T-cell (primary cell): Measurements from ENCODE around the gene COL6A3. TPM values are rescaled to one million over a fixed set of nuclear protein-coding genes. Genes with fewer than 3 reads are reported as not detected.

ENCODE experiments used
- ATAC-seq, 4 experiments: fragments of 200-7000 bp in 3 of 4; fragments of 150-1000 bp in 1 of 4; cut with Tn5 transposase; replicated peaks in 1 of 4; 1 replicate in 3 of 4; 2 replicates in 1 of 4; pipeline ENCODE4 v1.10.0; 2021; ENCODE audit warnings: moderate library complexity in 3 of 4, mild to moderate bottlenecking in 2 of 4, moderate number of reproducible peaks in 1 of 4
- CTCF ChIA-PET, 2 donors: fragments of 300-600 bp; sonication (Branson Sonifier 250); formaldehyde crosslinking; loops; one replicate each; lab custom pipeline; 2022; ENCODE audit warnings: antibody characterized with exemption in 2 of 2; lab: Charles Lee
- POLR2A ChIA-PET, 2 donors: fragments of 300-600 bp; sonication (Branson Sonifier 250); formaldehyde crosslinking; loops; one replicate each; lab custom pipeline; 2022; ENCODE audit warnings: antibody characterized with exemption in 2 of 2; lab: Charles Lee
- DNase-seq, 35 experiments: peaks; one replicate each; pipeline versions ENCODE4 v3.0.0 to v3.0.0-alpha.2; 2013 to 2023
- H3K27ac ChIP-seq: one replicate; pipeline ENCODE4 v1.5.1; 2013; ENCODE audit warnings: low read length
- H3K27me3 ChIP-seq, 2 experiments: replicated peaks in 1 of 2; 1 replicate in 1 of 2; 2 replicates in 1 of 2; pipeline versions ENCODE4 v1.6.1 to v1.7.0; 2013; ENCODE audit warnings: low read length in 1 of 2, mixed read lengths in 1 of 2; ENCODE audit not compliant: control insufficient read depth in 2 of 2, insufficient read depth in 2 of 2; ENCODE audit errors: extremely low read depth in 1 of 2
- H3K36me3 ChIP-seq, 2 donors: 1 replicate in 1 of 2; 2 replicates in 1 of 2; pipeline versions ENCODE4 v1.6.1 to v1.7.0; 2013; ENCODE audit warnings: low read length in 1 of 2; ENCODE audit not compliant: control insufficient read depth in 2 of 2, insufficient read depth in 1 of 2; ENCODE audit errors: extremely low read depth in 1 of 2
- H3K4me1 ChIP-seq, 2 experiments: 1 replicate in 1 of 2; 2 replicates in 1 of 2; pipeline versions ENCODE4 v1.6.1 to v1.7.0; 2013; ENCODE audit warnings: low read length in 2 of 2, mixed read lengths in 1 of 2; ENCODE audit not compliant: insufficient read depth in 2 of 2, control insufficient read depth in 1 of 2; ENCODE audit errors: extremely low read depth in 1 of 2
- H3K4me3 ChIP-seq, 2 donors: 1 replicate in 1 of 2; 2 replicates in 1 of 2; pipeline versions ENCODE4 v1.5.1 to v1.7.0; 2013; ENCODE audit warnings: mild to moderate bottlenecking in 2 of 2, low read length in 1 of 2, moderate library complexity in 1 of 2; ENCODE audit not compliant: control insufficient read depth in 1 of 2; ENCODE audit errors: extremely low read depth in 1 of 2
- H3K9me3 ChIP-seq: 2 replicates; pipeline ENCODE4 v1.7.0; 2013
- H3K27ac Mint-ChIP-seq, 2 donors: one replicate each; pipeline ENCODE4 v1.8.0; 2020 to 2021; ENCODE audit warnings: mild to moderate bottlenecking in 2 of 2, mixed read lengths in 2 of 2
- H3K27me3 Mint-ChIP-seq, 2 donors: one replicate each; pipeline ENCODE4 v1.8.0; 2021 to 2022; ENCODE audit warnings: mixed read lengths in 2 of 2
- H3K36me3 Mint-ChIP-seq: one replicate; pipeline ENCODE4 v1.8.0; 2021; ENCODE audit warnings: mixed read lengths
- H3K4me1 Mint-ChIP-seq, 3 donors: one replicate each; pipeline ENCODE4 v1.8.0; 2020 to 2022; ENCODE audit warnings: mixed read lengths in 3 of 3, mild to moderate bottlenecking in 1 of 3
- H3K4me3 Mint-ChIP-seq, 3 donors: one replicate each; pipeline ENCODE4 v1.8.0; 2020 to 2022; ENCODE audit warnings: mild to moderate bottlenecking in 3 of 3, mixed read lengths in 3 of 3, moderate library complexity in 3 of 3
- H3K9me3 Mint-ChIP-seq, 3 donors: one replicate each; pipeline ENCODE4 v1.8.0; 2020 to 2022; ENCODE audit warnings: mixed read lengths in 3 of 3
- WGBS: methylation state at CpG from one replicate; pipeline ENCODE4 v1.1.5; 2013; ENCODE audit warnings: missing lambda C conversion rate; ENCODE audit not compliant: insufficient coverage; 5-methylcytosine and 5-hydroxymethylcytosine counted together
- total RNA-seq, 35 experiments: library from RNA in 6 of 35; stranded (reverse) in 6 of 35; fragments of 120-200 nt in 1 of 35; gene quantifications; one replicate each; pipeline versions ENCODE4 v1.2.1 to v1.2.4 and lab custom pipeline; 2013 to 2026

COL6A3 gene
- total RNA-seq, 5 donors from 2014 or later (not counting 1 experiment from before 2014, with no cell fraction given) = 1.5 to 2.9 (median 2.5) TPM

- Mint-ChIP-seq H3K4me1 (peaks cover 9 to 22% (median 14%) of the 10 kb centered on the region in 3 donors), H3K4me3 (no peak overlapping the region), H3K9me3 (no peaks in the 10 kb centered on the region), H3K36me3 (no peaks in the 10 kb centered on the region), H3K27ac (peak overlapping the region in 1 of 2 donors; percentile 64), H3K27me3 (no peaks in the 10 kb centered on the region)
- H3K9me3 ChIP-seq = no peaks in the 10 kb centered on the region
- no peak overlapping the region for H3K4me3 ChIP-seq
- 69% methylated on average over 10 of the region's 13 CpGs for WGBS
- no peak for DNase-seq
- H3K4me1 ChIP-seq = peaks cover 4 to 17% of the 10 kb centered on the region in 2 experiments
- H3K27ac ChIP-seq = no peak overlapping the region
- no peaks in the 10 kb centered on the region for H3K27me3 ChIP-seq
- no peaks in the 10 kb centered on the region for H3K36me3 ChIP-seq
- CTCF ChIA-PET = interaction anchor here in 1 of 2 donors (0.7 kb wide), 2 partner anchors 16 to 26 kb away, joined by 4 to 8 read pairs; no protein-coding TSS in a partner anchor
- ATAC-seq = no peak
- POLR2A ChIA-PET = no interaction called here
These were observed 35.4 kb upstream of the COL6A3 start for GRCh38 chr2:237449193-237449881.

DNA sequence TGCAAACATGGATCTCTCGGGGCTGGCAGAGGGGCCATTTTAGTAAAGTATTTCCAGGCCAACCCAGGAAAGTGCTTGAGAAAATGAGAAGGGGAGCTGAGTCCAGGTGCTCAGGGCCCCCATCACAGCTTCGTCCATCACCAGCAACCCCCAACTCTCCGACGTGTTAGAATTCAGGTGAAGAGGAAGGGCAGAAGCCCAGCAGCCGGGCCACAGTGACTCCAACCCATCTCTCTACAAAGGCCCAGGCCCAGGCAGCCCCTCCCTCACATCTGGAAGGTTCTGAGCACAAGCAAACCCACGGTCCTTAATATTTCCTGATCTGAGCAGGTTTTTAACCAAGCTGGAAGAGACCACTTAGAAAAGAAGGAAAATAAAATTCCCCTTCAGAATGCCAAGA lies 34.7 kb upstream of the COL6A3 start:
- WGBS = no CpG with 5 or more reads among the region's 6 CpGs
- peaks cover 12 to 28% (median 19%) of the 10 kb centered on the region in 3 donors for H3K4me1 Mint-ChIP-seq
- ChIA-PET POLR2A (no interaction called here), CTCF (no interaction called here)
- H3K27ac ChIP-seq = no peak overlapping the region
- DNase-seq (no peak), ATAC-seq (no peak)
- no peaks in the 10 kb centered on the region for H3K27me3 ChIP-seq
- H3K9me3 Mint-ChIP-seq = no peaks in the 10 kb centered on the region
- H3K4me3 Mint-ChIP-seq = no peak overlapping the region
- H3K9me3 ChIP-seq = no peaks in the 10 kb centered on the region
- H3K27me3 Mint-ChIP-seq = no peaks in the 10 kb centered on the region
- peaks cover 4 to 17% of the 10 kb centered on the region in 2 experiments for H3K4me1 ChIP-seq
- H3K27ac Mint-ChIP-seq = no peak overlapping the region
- H3K36me3 ChIP-seq = no peaks in the 10 kb centered on the region
- H3K4me3 ChIP-seq = no peak overlapping the region
- no peaks in the 10 kb centered on the region for H3K36me3 Mint-ChIP-seq

- 98% methylated on average over 6 of the region's 7 CpGs for WGBS
- Histone ChIP-seq H3K4me1 (peaks cover 4 to 17% of the 10 kb centered on the region in 2 experiments), H3K27me3 (no peaks in the 10 kb centered on the region), H3K27ac (no peak overlapping the region), H3K9me3 (no peaks in the 10 kb centered on the region), H3K36me3 (no peaks in the 10 kb centered on the region), H3K4me3 (no peak overlapping the region)
- H3K4me3 Mint-ChIP-seq = no peak overlapping the region
- no peak overlapping the region for H3K27ac Mint-ChIP-seq
- no peaks in the 10 kb centered on the region for H3K27me3 Mint-ChIP-seq
- peaks cover 13 to 29% (median 19%) of the 10 kb centered on the region in 3 donors for H3K4me1 Mint-ChIP-seq
- DNase-seq (no peak), ATAC-seq (no peak)
- H3K9me3 Mint-ChIP-seq = no peaks in the 10 kb centered on the region
- ChIA-PET POLR2A (no interaction called here), CTCF (no interaction called here)
- H3K36me3 Mint-ChIP-seq = no peaks in the 10 kb centered on the region
These were observed 34.2 kb upstream of the COL6A3 start for GRCh38 chr2:237448171-237448570.

- Mint-ChIP-seq H3K9me3 (no peaks in the 10 kb centered on the region), H3K4me1 (peaks cover 18 to 36% (median 25%) of the 10 kb centered on the region in 3 donors), H3K4me3 (no peak overlapping the region), H3K36me3 (no peaks in the 10 kb centered on the region), H3K27ac (no peak overlapping the region), H3K27me3 (no peaks in the 10 kb centered on the region)
- ATAC-seq (no peak), DNase-seq (no peak)
- peaks cover 5 to 22% of the 10 kb centered on the region in 2 experiments for H3K4me1 ChIP-seq
- H3K27me3 ChIP-seq = no peaks in the 10 kb centered on the region
- 100% methylated on average over 3 of the region's 11 CpGs for WGBS
- no peaks in the 10 kb centered on the region for H3K36me3 ChIP-seq
- H3K9me3 ChIP-seq = no peaks in the 10 kb centered on the region
- POLR2A ChIA-PET = no interaction called here
- H3K27ac ChIP-seq = no peak overlapping the region
- H3K4me3 ChIP-seq = no peak overlapping the region
- CTCF ChIA-PET = no interaction called here
These were observed 33.5 kb upstream of the COL6A3 start for GRCh38 chr2:237447496-237447895.

GRCh38 chr2:237446338-237446665 lies 32.3 kb upstream of the COL6A3 start:
- H3K9me3 ChIP-seq = no peaks in the 10 kb centered on the region
- ATAC-seq = no peak
- CTCF ChIA-PET = no interaction called here
- Mint-ChIP-seq H3K4me1 (peaks cover 30 to 47% (median 37%) of the 10 kb centered on the region in 3 donors), H3K9me3 (no peaks in the 10 kb centered on the region), H3K36me3 (no peaks in the 10 kb centered on the region), H3K4me3 (no peak overlapping the region), H3K27me3 (no peaks in the 10 kb centered on the region), H3K27ac (no peak overlapping the region)
- POLR2A ChIA-PET = no interaction called here
- H3K4me3 ChIP-seq = no peak overlapping the region
- H3K27me3 ChIP-seq = no peaks in the 10 kb centered on the region
- H3K36me3 ChIP-seq = no peaks in the 10 kb centered on the region
- no peak for DNase-seq
- no peak overlapping the region for H3K27ac ChIP-seq
- H3K4me1 ChIP-seq = peaks cover 15 to 34% of the 10 kb centered on the region in 2 experiments
- WGBS = 100% methylated on average over 1 of the region's 6 CpGs

DNA sequence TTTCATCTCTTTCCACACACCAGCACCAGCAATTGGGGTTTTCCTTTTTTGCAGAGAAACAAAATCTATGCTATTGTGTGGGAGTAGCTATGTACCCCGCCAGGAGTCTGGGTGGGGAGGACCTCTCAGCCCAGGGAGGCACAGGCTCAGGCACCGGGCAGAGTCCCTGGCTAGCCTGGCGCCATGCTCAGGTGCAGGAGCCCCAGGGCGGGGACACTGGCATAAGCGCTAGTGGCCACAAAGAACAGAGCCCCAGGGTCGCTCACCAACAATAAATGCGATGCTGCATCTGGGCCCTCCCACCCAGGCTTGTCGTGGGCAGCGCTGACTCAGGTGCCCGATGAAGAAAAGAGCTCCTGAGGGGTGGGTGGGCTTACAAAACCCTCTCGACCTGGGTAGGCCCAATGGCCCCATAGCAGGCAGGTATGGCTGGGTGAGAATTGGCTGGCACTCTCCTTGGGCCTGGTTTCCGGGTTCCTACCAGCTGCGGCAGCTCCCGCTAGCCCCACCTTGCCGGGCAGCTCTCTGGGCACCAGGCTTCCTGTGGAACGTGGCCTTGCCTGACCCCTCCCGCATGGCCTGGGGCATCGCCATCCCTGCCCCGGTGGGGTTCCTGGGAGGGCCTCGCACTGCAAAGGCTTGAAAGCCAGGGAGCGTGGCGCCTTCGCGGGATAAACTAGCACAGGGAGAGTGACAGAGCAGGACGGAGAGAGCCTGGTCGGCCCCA lies 31.8 kb upstream of the COL6A3 start:
- 95% methylated on average over 20 of the region's 26 CpGs for WGBS
- Histone ChIP-seq H3K27me3 (no peaks in the 10 kb centered on the region), H3K36me3 (no peaks in the 10 kb centered on the region), H3K27ac (no peak overlapping the region), H3K4me3 (no peak overlapping the region), H3K4me1 (peaks cover 21 to 39% of the 10 kb centered on the region in 2 experiments), H3K9me3 (no peaks in the 10 kb centered on the region)
- peaks cover 36 to 48% (median 43%) of the 10 kb centered on the region in 3 donors for H3K4me1 Mint-ChIP-seq
- H3K4me3 Mint-ChIP-seq = no peak overlapping the region
- DNase-seq (no peak), ATAC-seq (no peak)
- no peaks in the 10 kb centered on the region for H3K27me3 Mint-ChIP-seq
- H3K27ac Mint-ChIP-seq = no peak overlapping the region
- no peaks in the 10 kb centered on the region for H3K36me3 Mint-ChIP-seq
- ChIA-PET POLR2A (no interaction called here), CTCF (interaction anchor here in 1 of 2 donors (0.9 kb wide), 1 partner anchor 24 kb away, joined by 3 read pairs; no protein-coding TSS in a partner anchor)
- H3K9me3 Mint-ChIP-seq = no peaks in the 10 kb centered on the region
